GM19240 (cell line): ENCODE data around the gene TADA1.
"Not testable (repeated sequence)": the region's sequence is repeated elsewhere in the genome, so short reads cannot be mapped to it uniquely, and the experiment has no call there.

Experiments
- DNase-seq: peaks from one replicate; pipeline ENCODE4 v3.0.0; 2011; ENCODE audit warnings: low spot score; ENCODE audit not compliant: insufficient read length

The TADA1 gene

DNA sequence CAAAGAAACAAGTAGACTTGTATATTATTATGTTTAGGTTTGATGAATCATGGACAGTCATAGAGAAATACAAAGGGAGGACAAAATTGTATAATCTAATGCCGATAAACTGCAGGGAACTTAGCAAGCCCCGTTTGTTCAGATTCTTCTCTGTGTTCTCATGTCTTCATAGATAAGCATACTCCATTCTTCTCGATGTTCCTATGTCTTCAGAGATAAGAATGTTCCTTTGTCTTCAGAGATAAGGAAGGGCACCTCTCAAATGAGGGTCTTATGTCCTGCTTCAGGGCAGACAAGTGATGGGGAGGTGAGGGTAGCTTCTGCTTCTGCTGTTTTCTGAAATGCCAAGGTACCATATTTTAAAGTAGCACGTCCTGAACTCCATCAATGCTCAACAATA is 19.7 kb upstream of the TADA1 start:
- no peak for DNase-seq

DNA sequence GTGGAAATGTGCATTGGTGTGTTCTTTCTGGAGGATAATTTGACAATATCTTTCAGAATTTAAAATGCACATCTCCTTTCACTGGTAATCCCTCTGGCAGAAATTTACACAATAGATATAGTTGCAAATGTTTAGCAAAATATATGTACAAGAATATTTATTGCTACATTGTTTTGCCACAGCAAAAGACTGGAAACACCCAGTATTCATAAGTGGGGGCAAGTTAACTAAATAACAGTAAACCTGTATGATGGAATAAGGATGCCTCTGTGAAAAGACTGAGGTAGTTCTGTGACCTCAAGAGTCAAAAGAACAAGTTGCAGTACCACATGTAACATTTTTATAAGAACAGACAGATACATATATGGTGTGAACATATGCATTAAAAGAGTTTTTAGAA is 13.7 kb upstream of the TADA1 start:
- no peak for DNase-seq

DNA sequence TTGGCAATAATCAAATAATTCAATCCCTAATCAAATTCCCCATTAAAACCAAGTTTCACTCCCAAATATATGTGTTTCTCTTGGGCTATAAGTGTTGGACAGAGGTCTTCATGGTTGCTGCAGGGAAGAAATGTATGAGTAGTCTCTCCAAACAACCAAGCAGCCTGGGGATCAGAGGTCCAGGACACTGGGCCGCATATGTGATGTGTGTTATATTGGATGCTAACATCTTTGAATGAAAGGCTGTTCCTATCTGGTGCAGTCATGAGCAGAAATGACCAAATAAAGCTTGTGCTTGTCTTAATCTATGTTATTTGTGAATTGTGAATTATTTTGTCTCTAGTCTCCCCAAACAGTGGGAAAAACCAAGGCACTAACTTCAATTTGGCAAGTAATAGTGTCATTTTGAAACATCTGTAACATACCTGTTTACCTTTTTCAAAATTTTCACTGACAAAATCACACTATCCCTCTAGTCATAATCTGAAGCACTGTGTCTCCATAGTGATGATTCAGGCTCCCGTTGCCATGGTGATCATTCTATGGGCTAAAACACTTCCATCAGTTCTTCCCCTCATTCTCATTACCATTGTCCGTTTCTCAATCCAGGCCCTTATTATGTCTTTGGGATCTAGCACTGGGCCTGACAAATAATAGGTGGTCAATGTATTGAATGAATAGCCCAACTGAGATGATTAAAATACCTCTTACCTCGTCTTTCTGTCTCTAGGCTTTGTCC is 12.5 kb upstream of the TADA1 start:
- no peak for DNase-seq

DNA sequence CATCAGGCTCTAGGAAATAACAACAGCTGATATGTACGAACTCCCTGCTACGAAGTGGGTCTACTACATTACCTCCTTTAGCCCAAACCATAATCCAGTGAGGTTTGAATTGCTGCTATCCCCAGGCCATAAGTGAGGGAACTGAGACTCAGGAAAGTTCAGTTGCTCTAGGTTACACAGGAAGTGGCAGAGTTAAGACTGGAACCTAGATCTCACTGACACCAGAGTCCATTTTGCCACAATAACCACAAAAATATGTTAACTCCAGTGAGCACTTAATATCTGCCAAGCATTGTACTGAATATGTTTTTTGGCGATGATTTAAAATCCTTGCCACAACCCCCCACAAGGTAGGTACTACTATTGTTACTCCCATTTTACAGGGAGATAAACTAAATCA is 8.9 kb upstream of the TADA1 start:
- no peak for DNase-seq

DNA sequence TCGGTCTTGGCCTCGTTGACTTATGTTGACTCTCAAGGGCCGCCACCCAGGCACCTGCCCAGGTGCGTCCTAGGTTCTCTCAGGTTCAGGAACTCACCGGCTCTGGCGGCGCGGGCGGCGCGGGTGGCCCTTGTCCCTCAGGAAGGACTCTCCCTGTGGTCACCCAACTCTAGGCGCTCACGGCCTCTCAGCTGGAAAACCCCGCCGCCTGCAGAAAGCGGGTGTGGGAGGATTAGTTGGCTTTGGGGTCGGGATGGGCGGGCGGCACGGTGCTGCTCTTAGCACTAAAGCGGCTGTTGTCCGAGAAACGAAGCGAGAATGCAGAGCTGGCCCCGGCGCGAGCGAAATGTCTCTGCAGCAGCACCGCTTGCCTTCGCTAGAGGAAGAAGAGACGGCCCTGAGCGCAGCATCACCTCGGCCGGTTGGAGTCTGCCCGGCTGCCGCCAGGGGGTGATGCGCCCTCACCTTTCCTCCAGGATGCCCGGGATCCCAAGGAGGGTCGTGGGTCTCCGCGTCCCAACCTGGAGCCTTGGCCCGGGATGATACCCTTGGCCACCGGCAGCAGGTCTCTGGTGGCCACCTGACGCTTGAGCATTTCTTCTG is 8.1 kb upstream of the TADA1 start:
- no peak for DNase-seq

DNA sequence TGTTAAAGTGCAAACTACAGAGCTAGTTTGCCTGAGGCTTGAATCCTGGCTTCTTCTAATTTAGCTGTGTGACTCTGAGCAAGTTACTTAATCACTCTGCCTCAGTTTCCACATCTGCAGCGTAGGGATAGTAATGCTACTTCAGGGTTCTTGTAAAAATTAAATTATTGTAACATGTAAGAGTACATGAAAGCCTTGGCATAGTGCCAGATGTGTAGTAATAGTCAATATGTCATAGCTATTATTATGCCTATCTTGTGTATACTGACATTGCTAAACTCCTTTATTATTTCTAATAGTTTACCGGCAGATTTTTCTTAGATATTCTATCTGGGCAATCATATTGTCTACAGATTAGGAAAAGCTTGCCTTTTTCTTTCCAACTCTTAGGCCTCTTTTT is 6.8 kb upstream of the TADA1 start:
- no peak for DNase-seq

DNA sequence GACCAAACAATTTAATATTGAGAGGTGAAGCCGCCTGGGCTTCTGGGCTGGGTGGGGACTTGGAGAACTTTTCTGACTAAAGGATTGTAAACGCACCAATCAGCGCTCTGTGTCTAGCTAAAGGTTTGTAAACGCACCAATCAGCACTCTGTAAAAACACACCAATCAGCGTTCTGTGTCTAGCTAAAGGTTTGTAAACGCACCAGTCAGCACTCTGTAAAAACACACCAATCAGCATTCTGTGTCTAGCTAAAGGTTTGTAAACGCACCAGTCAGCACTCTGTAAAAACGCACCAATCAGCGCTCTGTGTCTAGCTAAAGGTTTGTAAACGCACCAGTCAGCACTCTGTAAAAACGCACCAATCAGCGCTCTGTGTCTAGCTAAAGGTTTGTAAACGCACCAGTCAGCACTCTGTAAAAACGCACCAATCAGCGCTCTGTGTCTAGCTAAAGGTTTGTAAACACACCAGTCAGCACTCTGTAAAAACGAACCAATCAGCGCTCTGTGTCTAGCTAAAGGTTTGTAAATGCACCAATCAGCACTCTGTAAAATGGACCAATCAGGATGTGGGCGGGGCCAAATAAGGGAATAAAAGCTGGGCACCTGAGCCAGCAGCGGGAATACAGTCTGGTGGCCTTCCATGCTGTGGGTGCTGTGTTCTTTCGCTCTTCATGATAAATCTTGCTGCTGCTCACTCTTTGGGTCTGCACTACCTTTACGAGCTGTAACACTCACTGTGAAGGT is 2.3 kb upstream of the TADA1 start:
- not testable (repeated sequence) for DNase-seq

DNA sequence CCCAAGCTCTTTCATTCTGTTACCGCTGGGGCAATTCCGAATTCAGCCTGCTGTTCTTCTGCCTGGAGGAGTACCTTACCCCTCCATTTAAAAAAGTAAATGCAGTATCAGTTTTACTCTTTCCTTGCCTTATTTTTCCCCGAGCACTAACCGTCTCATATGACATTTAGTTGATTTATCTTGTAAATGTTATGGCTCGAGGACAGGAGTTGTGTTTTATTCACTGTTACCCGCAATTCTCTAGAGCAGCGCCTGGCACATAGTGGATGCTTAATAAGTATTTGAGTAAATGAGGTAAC is 425 bp upstream of the TADA1 start:
- DNase-seq: no peak

DNA sequence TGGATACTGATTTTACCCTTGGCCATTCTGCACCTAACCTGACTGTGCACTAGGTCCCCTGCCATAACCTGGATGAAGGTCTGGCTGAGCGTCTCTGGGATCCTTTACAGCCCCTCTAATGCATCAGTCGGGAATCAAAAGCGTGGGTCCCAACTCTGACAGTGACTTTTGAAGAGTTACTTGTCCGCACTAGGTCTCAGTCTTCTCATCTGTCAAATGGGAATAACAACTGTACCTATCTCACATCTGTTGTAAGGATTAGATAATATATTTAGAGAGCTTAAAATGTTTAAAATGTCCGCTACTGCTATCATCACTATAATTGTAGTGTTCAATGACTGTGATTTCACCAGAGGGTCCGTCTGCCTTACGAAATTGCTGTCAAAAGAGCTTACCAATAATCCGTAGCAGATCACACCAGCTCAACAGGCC is 746 bp downstream of the TADA1 start:
- no peak for DNase-seq

DNA sequence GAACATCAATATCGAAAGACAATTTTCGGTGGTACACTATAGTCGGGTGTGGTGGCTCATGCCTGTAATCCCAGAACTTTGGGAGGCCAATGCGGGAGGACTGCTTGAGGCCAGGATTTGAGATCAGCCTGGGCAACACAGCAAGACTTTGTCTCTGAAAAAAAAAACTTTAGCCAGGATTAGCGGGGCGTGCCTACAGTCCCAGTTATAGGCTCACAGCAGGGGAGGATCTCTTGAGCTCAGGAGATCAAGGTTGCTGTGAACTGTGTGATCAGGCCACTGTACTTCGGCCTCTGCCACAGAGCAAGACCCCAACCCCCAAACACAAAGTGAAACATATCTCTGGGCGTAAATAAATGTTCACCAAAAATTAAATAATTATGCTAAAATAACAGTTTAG is 1.6 kb downstream of the TADA1 start:
- no peak for DNase-seq

DNA sequence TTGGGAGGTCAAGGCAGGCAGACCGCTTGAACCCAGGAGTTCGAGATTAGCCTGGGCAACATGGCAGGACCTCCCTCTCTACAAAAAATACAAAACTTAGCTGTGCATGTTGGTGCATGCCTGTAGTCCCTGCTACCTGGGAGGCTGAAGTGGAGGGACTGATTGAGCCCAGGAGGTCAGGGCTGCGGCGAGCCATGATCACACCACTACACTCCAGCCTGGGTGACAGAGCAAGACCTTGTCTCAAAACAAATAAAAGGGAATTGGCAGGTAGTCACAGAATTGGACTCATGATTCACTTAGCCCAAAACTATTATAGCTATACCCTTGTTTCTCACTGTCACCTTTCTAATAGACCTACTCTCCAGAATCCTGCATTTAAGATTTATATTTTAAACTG is 5.5 kb downstream of the TADA1 start:
- DNase-seq: no peak

DNA sequence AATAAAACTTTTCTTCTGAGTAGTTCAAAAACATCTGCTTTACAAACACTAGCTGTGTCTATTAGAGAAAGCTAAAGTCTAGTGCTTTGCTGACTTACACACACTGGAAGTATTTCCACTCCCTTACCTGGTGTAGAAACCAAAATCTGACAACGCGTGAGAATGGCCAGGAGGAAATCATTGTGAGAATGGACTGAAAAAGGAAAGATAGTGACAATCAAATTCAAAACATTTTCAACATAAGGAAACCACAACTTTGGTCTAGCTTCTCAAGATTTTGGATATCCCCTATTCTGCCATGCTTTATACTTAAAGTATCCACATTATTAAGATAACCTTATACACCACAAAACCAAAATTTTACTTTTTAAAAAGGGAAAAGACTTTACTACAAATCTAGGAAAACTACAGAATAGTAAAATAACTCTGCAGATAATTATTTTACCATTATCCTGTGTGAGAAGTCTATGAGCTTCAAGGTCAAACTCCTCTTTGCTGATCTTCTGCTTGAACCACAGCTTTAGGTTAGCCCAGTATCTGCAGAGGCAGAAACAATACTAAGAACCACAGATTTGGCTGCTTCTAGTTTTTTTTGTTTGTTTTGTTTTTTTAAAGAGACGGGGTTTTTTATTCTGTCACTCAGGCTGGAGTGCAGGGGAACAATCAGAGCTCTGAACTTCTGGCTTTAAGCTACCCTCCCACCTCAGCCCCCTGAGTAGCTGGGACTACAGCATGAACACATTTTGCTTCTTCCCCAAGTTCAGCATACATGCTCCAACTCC is 6.6 kb downstream of the TADA1 start:
- DNase-seq: no peak

DNA sequence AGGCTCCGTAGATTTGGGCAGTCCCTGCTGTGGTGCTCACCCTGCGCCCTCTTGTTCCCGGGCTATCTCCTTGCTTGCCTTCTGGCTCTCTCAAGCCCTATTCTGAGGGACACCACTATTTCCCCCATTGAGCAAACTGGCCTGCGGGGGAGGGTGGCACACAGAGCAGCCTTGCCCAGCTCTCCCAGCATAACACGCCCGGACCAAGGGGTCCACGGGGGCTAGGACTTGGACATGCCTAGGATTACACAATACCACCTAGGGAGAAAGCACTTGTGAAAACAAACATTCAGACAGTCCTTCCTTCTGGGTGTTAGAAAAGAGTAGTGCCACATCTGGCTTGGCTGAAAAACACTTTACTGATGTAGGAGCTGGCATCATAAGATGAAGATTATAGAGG is 7.4 kb downstream of the TADA1 start:
- DNase-seq: no peak

DNA sequence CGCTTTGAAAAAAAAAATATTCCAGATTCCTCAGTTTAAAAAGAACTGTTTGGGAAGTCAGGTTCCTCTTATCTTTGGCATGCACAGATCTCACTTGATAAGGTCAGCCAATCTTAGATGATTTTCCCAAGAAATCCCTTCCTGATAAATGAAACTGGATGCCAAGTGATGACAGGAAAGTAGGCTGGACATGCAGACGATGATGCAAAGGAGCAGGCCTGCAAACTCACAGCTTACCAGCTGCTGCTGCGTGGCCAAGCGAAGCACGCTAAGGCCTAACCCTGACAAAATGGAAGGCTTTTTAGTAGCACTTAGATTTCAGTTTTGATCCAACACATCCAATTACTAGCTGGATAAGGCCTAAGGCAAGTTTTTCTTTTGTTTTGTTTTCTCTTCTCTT is 10.1 kb downstream of the TADA1 start:
- DNase-seq: no peak

DNA sequence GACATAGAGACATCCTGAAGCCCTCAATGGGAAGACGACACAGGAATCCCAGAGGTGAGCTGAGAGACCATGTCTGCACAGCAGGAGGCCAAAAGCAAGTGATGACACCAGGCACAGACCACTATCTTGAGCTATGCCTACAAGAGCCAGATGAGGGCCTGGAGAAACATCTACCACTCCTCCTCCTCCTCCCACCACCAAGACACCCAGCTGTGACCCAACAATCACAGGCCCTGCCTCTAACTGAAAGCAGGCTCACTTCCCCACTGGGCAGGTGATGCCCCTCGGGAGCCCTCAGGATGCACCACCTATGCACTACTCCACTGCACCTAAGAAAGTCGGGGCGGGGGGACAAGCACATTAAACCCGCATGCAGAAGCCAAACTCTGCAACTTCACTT is 16.5 kb downstream of the TADA1 start:
- no peak for DNase-seq

DNA sequence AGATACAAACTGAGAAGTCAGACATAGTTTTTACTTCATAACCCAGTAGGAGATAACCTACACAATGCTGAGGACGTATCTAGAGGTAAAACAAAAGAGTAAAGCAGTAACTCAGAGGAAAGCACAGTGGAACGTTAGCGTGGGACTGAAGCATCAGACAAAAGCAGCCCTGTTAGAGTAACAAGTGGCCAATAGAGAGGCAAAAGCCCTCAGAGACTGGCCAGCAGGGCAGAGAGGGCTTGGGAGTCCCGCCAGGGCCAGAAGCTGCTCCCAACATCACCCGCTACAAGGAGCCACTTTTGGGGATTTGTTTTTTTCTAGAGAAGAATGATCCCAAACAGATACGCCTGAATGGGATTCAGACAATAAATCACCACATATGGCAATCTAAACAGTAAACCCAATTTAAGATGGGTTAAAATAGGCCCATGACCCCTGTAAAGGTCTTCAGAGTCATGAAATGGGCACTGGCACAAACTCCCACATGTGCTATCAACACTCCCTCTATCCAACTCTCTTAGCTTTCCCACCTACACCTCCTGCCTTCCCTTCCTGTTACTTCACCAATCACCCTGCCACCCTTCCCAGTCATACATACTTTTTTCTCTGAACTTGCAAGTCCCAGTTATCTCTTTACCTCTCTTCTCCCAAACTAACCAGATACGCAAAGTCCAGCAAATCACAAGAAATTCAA is 17.2 kb downstream of the TADA1 start:
- DNase-seq: no peak

DNA sequence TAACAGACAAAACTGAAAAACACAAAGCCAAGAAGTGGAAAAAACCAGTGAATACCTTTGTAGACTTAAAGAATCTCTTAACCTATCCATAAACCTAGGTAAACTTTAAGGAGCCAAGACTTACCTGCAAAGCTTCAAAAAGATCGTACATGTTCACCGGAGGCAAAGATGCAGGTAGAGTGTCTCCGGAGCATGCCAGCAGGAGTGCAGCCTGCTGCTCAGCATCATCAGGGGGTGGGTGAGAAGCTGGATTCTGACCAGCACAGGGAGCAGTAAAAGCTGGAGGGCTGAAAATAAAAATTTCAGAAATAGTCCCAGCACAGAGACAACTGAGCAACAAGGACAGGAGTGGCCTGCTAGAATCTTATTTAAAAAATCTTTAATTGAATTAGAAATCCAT is 18.1 kb downstream of the TADA1 start:
- no peak for DNase-seq

DNA sequence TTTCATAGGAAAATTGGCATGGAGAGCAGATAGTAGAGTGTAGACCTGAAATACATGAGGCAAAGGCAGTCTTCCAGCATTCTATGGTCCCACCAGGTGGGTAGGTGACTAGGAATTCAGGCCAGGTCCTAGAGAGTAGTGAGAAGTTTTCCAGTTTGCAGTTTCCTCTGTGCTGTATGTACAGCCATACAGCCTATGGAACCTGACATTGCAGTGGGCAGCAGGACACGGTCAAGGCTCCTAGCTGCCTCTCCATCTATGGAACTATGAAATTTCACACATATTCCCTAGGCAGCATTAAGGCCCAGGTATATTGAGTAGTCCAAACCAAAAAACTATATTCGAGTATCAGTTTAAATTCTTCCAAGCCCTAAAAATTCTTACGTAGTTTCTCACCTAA is 20.5 kb downstream of the TADA1 start:
- no peak for DNase-seq

DNA sequence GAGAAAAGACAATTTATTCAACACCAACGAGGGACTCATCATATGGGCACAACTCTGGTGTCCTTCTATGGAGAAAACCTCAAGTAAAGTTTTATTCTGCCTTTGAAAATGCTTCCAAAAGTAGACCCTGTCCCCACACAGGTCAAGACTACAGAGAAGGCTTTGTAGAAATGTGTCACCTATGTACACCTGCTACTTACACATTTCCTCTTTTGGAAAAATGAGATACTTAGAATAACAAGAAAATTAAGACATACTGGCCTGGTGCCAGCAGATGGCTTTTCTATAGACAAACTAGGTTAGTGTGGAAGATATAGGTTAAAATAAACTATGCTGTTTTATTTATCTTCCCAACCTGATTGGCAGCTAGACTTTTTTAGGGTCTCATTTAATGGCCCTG is 23.1 kb downstream of the TADA1 start:
- DNase-seq: no peak

DNA sequence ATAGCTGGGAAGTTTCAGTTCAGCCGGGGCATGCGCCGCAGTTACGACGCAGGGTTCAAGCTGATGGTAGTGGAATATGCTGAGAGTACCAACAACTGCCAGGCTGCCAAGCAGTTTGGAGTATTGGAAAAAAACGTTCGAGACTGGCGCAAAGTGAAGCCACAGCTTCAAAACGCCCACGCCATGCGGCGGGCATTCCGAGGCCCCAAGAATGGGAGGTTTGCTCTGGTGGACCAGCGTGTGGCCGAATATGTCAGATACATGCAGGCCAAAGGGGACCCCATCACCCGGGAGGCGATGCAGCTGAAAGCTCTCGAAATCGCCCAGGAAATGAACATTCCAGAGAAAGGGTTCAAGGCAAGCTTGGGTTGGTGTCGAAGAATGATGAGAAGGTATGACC is 26.9 kb downstream of the TADA1 start:
- no peak for DNase-seq

DNA sequence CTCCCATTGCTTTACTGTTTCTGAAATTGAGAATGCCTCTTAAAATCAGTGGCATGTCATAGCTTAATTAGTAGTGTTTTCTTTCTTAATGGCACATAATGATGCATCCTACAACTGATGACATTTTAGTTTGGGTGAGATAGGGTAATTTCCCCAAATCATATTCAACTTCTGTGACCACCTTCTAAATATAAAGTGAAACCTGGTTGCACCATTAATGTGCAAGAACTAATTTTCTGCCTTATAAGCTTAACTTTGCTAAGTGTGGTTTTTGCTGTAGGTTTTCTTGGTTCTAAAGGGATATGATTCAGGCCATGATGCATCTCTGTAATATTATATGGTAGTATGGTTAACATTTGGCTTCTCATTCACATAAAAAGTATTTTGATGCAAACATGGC is 27.9 kb downstream of the TADA1 start:
- DNase-seq: no peak

DNA sequence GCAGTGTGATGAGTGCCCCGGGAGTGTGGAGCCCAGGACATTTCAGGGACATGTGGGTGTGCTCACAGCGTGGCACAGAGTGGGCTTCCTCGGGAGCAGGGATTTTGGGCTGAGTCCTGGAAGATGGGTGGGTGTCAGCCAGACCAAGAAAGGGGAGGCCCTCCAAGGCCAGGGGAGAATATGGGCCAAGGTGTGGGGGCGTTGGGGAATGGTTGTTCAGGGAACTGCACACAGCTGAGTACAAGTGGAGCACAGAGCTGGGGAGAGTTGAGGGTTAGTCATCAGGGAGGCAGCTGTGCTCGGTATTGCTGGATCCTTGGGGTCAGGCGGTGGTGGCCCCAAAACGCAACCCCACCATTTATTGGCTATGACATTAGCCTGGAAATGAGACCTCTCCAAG is 31.3 kb downstream of the TADA1 start:
- no peak for DNase-seq
